Hematopoietic multipotent progenitor cell treated with erythropoietin and hydrocortisone succinate and interleukin-3 and kit ligand, for 6 days (in vitro differentiated cells): ENCODE data around the gene MBL2.
A peak's percentile ranks its signal among the peaks of the same experiment; 100 is the strongest.

Experiments
- DNase-seq: peaks from one replicate; pipeline ENCODE4 v3.0.0-alpha.2; 2015

Gene MBL2

GRCh38 chr10:52772623-52773022 lies at the start of gene MBL2:
MBL2 (minus strand) TSS chr10:52772784; CDS start chr10:52771635, 1,149 bp downstream.
- DNase-seq = no peak

DNA sequence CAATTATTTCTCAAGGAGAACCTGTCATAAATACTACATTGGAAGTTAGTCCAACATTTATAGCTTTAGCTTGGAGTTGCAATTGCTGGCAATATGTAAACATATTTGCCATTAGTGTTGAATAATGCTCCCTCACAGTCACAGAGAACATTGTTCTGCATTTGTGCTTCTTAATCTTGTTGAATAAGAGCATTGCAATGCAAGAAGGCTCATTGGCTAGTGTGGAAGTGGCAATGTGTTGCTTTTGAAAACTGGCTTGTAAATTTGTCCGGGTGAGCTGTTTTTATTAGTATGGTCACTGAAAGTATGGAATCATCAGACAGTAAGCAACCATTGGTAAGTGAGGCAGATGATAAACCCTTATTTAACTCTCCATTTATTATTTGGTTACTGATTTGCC lies 47.7 kb upstream of the MBL2 start:
- no peak for DNase-seq

GRCh38 chr10:52818019-52818418 lies 45.4 kb upstream of the MBL2 start:
- DNase-seq = peak; percentile 77

DNA sequence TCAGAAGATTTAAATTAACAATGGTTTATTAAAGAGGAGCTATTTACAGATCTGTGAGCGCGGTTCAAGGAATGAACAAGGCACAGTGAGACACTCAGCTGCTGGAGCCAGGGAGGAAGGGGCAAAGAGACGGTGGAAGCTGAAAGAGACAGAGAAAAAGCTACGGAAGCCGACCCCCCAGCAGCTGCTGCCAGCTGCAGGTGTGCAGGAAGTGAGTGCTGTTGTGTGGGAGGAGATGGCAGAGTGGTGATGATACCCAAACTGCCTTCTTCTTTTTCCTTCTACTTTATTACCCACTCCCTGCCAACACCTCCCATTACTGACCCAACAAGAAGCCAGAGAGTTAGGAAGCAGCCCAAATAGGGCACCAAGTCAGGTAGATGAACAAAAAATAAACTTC lies 41.9 kb upstream of the MBL2 start:
- DNase-seq = no peak

DNA sequence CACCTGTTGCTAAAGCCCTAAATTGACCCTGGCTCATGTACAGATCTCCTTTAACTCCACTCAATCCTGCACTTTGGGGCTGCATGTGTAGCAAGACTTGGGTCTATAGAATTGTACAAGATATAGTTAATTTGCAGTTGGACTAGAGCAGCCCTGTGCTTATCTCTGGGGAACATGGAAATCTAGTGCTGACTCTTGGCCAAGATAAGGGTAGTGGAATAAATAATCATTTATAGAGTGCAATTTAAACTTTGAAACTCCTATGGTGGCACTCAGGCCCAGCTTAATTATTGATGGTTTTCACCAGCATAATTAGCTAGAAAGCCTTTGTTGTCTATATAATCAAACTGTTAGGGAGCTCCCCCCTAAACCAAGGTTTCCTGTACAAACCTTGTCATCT lies 39.2 kb upstream of the MBL2 start:
- peak; percentile 68 for DNase-seq

DNA sequence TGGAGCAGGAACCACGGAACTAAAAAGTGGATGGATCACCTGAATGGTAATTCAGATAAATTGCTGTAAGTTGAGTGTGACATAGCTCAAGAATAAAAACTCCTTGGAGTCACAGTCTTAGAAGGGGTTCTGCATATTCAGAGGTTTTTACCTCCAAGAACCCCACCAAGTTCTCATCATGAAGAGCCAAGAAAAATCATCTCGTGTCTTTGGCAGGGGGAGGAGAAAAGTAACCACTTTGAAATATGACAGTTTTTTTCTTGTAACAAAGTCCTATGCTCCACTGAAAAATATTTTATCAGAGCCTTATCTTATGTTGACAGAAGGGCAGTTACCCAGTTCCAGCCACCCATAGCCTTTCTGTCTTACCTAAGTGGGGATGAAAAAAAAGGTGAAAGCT lies 38.2 kb upstream of the MBL2 start:
- DNase-seq = peak; percentile 34

DNA sequence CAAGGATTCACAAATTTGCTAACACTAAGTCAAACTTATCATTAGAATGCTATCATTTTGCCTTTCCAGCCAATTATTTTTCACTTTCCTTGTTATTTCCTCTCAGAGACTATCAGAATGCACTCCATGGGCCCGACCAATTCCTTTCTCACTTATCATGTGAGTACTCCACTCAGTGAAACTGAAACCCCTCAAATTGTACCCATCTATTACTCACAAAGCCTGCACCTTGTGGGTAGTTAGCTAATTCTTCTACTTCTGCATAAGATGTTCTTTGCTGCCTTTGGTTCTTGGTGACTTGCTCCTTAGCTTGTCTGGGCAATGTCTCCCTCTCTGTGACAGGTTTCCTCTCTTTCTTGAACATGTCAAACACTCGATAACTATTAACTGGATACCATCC lies 35.2 kb upstream of the MBL2 start:
- no peak for DNase-seq

DNA sequence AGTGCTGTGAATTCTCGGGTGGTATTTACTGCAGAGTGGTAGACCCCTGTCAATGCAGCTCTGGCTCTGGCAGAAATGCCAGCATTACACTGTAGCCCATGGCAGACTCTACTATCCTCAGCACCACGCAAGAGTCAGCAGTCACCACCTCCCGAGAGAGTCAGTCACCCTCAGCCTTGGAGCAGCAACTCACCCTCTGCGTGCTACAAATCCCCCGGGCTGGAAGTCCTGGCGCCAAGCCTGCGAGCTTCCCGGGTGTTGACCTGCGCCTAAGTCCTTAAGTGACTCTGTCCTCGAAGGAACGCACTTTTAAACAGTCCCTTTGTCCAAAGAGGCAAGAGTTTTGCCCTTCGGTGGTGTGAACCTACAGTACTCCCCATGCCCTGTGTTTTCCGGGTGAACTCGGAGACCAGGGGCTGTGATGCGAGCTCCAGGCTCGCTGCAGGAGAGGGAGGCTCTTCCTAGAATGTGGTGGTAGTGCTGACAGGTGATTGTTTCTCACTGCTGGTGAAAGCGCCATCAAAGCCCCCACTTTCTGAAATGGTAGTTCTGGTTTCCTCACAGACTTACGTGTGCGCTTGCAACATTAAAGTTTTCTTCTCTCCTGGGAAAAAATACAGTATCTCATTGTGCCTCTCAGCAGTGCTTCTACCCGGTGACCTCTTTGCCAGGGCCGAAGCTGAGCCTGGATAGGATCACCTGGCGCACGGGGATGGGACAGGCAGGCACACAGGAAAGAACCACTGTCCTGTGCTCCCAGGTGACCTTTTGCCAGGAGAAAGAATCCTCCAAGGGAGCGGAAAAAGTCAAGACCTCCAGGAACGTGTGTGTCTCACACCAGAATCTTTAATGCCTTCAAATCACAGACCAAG lies 33.1 kb upstream of the MBL2 start:
- DNase-seq = no peak

- DNase-seq = no peak
Measured at GRCh38 chr10:52801947-52802346, 29.4 kb upstream of the MBL2 start.

- no peak for DNase-seq
Measured at GRCh38 chr10:52786098-52786497, 13.5 kb upstream of the MBL2 start.

GRCh38 chr10:52785418-52785817 lies 12.8 kb upstream of the MBL2 start:
- peak; percentile 26 for DNase-seq

DNA sequence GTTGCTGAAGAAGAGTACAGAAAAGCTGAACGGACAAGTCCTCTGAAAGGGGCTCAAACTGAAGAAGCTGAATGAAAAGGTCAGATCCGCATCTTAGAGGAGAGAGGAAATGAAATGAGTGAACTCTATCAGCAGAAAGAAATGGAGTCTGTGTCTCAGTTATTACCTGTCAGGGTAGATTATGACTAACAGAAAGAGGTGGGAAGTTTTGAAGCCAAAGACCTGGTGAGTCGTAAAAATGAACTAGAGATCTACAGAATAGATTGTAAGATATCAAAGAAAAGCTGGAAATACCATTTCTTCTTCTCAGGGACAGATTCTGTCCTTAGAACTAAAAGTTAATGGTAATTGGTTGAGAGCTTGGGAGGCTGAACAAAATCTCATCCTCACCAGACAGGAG lies 11.1 kb upstream of the MBL2 start:
- no peak for DNase-seq

GRCh38 chr10:52782554-52782953 lies 10.0 kb upstream of the MBL2 start:
- DNase-seq = no peak

GRCh38 chr10:52780391-52781155 lies 8.0 kb upstream of the MBL2 start:
- no peak for DNase-seq

DNA sequence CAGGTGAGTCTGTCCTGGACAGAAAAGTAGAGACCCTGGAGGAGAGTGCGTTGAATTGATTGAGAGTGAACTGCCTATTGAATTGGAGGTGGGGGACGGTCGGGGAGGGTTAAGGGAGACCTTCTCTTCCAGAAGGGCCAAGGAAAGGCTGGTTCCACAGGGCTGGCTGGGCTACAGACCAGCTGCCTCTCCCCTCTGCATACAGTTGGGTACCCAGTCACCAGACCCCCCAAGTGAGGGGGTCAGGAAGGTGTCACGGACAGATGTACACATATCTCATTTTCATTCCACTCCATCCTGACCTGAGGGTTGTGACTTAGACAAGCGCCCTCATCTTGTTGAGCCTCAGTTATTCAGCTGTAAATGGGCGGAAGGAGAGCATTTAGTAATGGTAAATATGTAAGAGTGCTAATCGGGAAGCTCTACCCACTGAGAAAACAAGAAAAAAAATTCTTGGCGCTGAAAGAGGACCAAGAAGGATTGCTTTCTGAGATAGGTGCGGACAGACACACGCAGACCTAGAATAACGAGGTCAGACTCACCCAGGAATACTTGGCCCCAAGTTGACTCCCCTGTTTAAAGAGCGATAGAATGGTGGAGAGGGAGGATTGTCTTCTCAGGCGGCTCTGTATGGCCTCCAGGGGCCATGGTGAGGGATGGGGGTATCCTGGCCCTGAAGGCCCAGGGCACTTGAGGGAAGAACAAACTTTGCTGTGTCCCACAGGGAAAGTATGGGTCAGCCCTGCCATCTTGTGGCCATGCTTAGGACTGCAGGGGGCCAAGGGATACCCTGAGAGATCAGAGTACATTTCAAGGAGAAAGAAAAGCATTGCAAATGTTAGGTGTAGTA lies 7.2 kb upstream of the MBL2 start:
- peak; percentile 82 for DNase-seq

- peak; percentile 67 for DNase-seq
Measured at GRCh38 chr10:52778511-52779392, 6.2 kb upstream of the MBL2 start.

DNA sequence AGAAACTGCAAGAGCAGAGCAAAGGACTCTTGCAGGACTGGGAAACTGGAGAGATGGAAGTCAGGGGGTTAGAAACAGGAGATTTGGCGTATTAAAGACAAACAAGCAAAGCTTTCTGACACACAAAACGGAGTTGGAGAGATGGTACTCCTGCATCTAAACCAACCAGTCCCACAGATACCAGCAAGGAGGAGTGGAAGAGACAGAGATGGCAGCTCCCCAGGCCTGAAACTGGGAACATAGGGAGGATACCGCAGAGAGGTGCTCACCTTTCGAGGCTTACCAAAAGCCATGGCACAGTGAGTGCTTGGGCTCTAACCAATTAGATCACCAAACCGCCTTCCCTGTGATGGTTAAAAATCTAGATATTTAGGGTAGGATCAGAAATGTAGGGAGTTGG lies 4.8 kb upstream of the MBL2 start:
- no peak for DNase-seq

DNA sequence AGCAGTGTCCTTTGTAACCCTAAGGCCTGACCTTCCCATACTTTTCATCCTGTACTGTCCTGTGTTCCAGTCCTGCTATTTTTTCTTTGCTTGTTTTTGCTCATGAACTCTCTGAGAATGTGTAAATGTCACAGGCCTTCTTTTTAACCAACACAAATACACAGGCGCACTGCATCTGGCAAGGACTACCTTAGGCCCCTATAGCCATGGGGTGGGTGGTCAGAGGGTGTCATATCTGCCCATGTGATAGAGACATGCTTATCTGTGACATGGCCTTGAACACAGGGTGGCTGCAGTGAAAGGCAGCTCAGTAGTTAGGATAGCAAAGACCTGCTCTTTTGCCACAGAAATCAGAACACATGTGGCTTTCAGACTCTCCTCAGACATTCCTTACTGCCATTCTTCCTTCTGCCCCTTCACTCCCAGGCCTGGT lies 3.9 kb upstream of the MBL2 start:
- no peak for DNase-seq

GRCh38 chr10:52775132-52775647 lies 2.6 kb upstream of the MBL2 start:
- DNase-seq = no peak

GRCh38 chr10:52774600-52775106 lies 2.1 kb upstream of the MBL2 start:
- DNase-seq = no peak

- DNase-seq = no peak
Measured at GRCh38 chr10:52774182-52774581, 1.6 kb upstream of the MBL2 start.
